Measurements from ENCODE around the gene RSF1. TPM values are rescaled to one million over a fixed set of nuclear protein-coding genes. Genes with fewer than 3 reads are reported as not detected.

RSF1 gene
- total RNA-seq, 1 experiment from 2014 or later = 83.0 TPM

GRCh38 chr11:77672264-77672663 is 148.3 kb downstream of the RSF1 start:
- Histone ChIP-seq H3K9me3 (ENCODE audit: control insufficient read depth, insufficient read depth, low read depth, low read length) (no peaks in the 10 kb centered on the region), H3K27me3 (ENCODE audit: control insufficient read depth, insufficient read depth, low read length) (no peaks in the 10 kb centered on the region), H3K36me3 (ENCODE audit: control insufficient read depth, insufficient read depth, low read length) (peaks cover 46% of the 10 kb centered on the region), H3K4me3 (ENCODE audit: low read depth in 2 of 2, low read length in 2 of 2) (no peak overlapping the region), H3K4me1 (ENCODE audit: control insufficient read depth, insufficient read depth, low read length) (no peaks in the 10 kb centered on the region), H3K27ac (ENCODE audit: low read length) (no peak overlapping the region)
- TF ChIP-seq, protein P1, sequence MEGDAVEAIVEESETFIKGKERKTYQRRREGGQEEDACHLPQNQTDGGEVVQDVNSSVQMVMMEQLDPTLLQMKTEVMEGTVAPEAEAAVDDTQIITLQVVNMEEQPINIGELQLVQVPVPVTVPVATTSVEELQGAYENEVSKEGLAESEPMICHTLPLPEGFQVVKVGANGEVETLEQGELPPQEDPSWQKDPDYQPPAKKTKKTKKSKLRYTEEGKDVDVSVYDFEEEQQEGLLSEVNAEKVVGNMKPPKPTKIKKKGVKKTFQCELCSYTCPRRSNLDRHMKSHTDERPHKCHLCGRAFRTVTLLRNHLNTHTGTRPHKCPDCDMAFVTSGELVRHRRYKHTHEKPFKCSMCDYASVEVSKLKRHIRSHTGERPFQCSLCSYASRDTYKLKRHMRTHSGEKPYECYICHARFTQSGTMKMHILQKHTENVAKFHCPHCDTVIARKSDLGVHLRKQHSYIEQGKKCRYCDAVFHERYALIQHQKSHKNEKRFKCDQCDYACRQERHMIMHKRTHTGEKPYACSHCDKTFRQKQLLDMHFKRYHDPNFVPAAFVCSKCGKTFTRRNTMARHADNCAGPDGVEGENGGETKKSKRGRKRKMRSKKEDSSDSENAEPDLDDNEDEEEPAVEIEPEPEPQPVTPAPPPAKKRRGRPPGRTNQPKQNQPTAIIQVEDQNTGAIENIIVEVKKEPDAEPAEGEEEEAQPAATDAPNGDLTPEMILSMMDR (IDR thresholded peaks at IDR 0.05) = no peak
- no peak for TF ChIP-seq REST (IDR thresholded peaks at IDR 0.05; ENCODE audit: insufficient read depth in 1 of 2, low read depth in 2 of 2, low read length in 1 of 2)
- no peak for TF ChIP-seq TCF7L2 (IDR thresholded peaks at IDR 0.05; ENCODE audit: low read depth, low read length)
- no peak for TF ChIP-seq SIN3A (IDR thresholded peaks at IDR 0.05; ENCODE audit: borderline replicate concordance, insufficient read depth, low read depth, low read length)
- no peak for TF ChIP-seq POLR2AphosphoS5 (IDR thresholded peaks at IDR 0.05; ENCODE audit: low read depth, low read length)
- in situ Hi-C loops (cut with HindIII; ENCODE audit: low pct_unique_long_range_greater_than_20kb, low sequenced_read_pairs) = no loop called here
- peak; percentile 68; the same call in 1 of the 2 replicates for ATAC-seq
- intact Hi-C loops (cut with micrococcal nuclease; ENCODE audit: unreplicated experiment) = no loop called here
- no peak for DNase-seq (ENCODE audit: low read depth, low spot score)
- ChIA-PET CTCF (no interaction called here), POLR2A (no interaction called here)
- BruUV-seq (replicated peaks) = no TSS peak

GRCh38 chr11:77669848-77670511 is 150.5 kb downstream of the RSF1 start:
- Histone ChIP-seq H3K36me3 (ENCODE audit: control insufficient read depth, insufficient read depth, low read length) (peaks cover 42% of the 10 kb centered on the region), H3K27ac (ENCODE audit: low read length) (no peak overlapping the region), H3K4me1 (ENCODE audit: control insufficient read depth, insufficient read depth, low read length) (no peaks in the 10 kb centered on the region), H3K4me3 (ENCODE audit: low read depth in 2 of 2, low read length in 2 of 2) (no peak overlapping the region), H3K9me3 (ENCODE audit: control insufficient read depth, insufficient read depth, low read depth, low read length) (no peaks in the 10 kb centered on the region), H3K27me3 (ENCODE audit: control insufficient read depth, insufficient read depth, low read length) (no peaks in the 10 kb centered on the region)
- intact Hi-C loops (cut with micrococcal nuclease; ENCODE audit: unreplicated experiment) (no loop called here), in situ Hi-C loops (cut with HindIII; ENCODE audit: low pct_unique_long_range_greater_than_20kb, low sequenced_read_pairs) (no loop called here)
- BruUV-seq (replicated peaks) = no TSS peak
- POLR2A ChIA-PET = interaction anchor here (0.9 kb wide), 1 partner anchor 12 kb away, joined by 3 read pairs; no protein-coding TSS in a partner anchor
- 0 out of 2 replicates have a peak, but pooled peaks have one; percentile 35 for ATAC-seq
- CTCF ChIA-PET = interaction anchor here (0.6 kb wide), 1 partner anchor 260 kb away, joined by 16 read pairs; no protein-coding TSS in a partner anchor
- TF ChIP-seq SIN3A (IDR thresholded peaks at IDR 0.05; ENCODE audit: borderline replicate concordance, insufficient read depth, low read depth, low read length) (no peak), TCF7L2 (IDR thresholded peaks at IDR 0.05; ENCODE audit: low read depth, low read length) (no peak), POLR2AphosphoS5 (IDR thresholded peaks at IDR 0.05; ENCODE audit: low read depth, low read length) (no peak), REST (IDR thresholded peaks at IDR 0.05; ENCODE audit: insufficient read depth in 1 of 2, low read depth in 2 of 2, low read length in 1 of 2) (no peak)
- TF ChIP-seq, protein P1 (IDR thresholded peaks at IDR 0.05) = no peak
- DNase-seq (ENCODE audit: low read depth, low spot score) = no peak

Measured in Panc1 (cell line).